ENCODE measurements around the gene MAN1C1.

The MAN1C1 gene

DNA sequence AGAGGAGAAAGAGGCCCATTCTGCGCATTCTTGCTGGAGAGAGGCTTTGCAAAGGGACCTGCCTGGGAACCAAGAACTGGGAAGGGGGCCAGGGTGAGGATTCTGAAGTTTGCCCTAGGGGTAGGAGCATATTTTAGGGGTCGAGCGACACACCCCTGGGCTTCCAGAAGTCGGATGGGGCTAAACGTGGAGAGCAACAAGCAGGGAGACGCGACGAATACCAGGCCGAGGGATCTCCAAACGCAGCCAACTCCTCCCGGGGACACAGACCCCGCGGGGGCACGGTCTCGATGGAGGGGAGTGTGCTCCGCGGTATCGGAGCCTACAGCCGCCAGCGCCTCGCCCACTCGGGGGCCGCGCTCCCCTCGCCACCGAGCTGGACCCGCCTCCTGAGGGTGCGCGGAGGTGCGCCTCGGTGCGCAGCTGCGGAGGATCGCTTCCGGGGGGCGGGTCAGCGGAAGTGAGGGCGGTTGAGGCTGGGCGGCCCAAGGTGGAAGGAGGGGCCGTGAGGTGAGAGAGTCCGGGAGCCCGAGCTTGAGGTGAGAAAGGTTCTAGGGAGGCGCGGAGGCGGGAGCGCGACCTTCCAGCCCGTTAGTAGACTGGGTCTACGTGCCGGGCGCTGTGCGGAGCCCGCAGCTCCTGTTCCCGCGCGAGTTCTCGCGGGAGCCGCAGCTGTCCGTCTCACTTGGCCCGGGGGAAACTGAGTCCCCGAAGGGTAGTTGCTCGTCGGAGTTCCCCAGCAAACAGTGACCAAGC lies 203.1 kb downstream of the MAN1C1 start, which contains the start of gene MTFR1L:
Gene MTFR1L (plus strand): TSS at position 464 of the 756 bp plus-strand sequence. CDS start 3,151 bp downstream, outside the sequence.
- peak; percentile 91 to 92 for ATAC-seq

DNA sequence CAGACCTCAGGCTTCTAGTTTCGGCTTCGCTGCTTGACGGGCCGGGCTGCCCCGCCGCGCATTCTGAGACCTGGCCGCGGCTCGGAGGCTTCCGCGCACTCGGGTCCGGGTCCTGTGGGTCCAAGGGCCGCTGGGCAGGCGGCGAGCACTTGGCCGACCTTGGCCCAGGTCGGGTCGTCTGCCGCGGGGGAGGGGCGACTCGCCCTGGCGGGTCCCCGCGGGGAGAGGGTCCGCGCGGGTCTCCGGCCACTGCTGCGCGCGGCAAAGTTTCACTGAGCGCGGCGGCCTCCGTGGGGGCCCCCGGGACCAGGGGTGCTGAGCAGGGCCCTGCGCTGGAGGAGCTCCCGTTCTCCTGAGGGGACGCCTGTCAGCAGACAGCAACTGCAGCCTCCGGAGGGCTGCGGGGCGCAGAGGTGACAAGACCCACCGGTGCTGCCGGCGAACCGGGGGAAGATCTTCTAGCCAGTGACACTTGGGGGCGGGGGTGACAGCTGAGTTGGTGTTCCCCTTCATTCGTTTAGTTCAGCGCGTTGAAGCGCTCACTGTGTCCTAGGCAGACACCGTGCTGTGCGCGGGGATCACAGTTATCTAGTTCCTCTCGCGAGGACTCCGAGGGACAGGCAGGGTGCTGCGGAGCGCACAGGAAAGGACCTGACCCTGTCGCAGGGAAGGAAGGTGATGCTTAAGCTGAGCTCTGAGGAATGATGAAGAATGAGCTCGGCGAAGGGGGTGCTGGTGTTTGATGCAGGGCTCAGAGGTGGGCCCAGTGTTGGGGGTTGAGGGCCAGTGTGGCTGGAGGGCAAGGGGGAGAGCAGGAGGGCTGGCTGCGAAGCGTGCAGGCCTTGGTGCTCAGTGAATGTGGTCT lies 203.9 kb downstream of the MAN1C1 start:
- ATAC-seq, result peak; percentile 59 to 66

DNA sequence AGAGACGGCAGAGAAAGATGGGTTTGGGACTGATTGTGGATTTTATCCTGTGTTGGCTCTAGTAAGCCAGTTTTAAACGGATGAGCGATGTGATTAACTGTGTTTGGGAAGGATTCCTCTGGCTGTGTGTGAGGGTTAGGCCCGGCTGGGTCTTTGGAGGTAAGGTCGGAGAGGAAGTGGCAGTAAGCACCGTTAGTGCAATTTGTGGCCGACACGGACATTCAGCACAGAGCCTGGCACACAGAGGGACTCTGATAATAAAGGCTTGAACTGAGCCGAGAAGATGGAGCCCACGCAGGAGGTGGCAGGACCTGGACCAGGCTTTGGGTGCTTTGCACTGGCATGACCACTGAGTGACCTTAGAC lies 204.5 kb downstream of the MAN1C1 start:
- no peak for ATAC-seq

DNA sequence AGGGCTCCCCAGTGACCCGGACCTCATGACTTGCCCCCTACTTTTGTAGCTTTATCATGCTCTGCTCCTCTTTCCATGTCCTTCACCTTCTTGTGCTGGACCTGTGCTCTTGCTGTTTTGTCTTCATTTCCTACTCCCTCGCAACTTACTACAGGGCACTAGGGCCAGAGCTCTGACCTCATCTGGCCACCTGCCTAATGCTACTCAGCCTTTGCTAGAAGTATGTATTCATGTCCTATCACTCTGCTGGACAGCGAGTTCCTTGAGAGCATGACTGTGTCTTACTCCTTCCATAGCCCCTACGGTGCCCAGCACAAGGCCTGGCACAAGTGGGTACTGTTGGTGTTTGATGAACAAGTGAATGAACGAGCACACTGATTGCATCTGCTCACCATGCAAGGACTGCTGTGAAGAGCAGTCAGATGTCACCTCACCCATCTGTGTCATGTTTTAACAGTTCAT lies 205.1 kb downstream of the MAN1C1 start:
- ATAC-seq, result no peak

DNA sequence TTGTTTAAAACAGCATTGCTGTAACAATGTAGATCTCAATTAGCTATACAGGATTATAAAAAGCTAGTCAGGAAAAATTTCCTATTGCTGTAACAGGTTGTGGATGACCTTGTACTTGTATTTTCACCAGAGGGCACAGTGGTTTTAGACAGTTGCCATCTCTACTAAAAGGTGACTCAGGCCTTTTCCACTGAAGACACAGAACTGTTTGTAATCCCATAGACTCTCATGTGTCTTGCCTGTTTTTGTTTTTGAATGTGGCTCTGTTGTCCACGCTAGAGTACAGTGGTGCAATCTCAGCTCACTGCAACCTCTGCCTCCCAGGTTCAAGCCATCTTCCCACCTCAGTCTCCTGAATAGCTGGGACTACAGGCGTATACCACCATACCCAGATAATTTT lies 209.0 kb downstream of the MAN1C1 start:
- ATAC-seq, result no peak

DNA sequence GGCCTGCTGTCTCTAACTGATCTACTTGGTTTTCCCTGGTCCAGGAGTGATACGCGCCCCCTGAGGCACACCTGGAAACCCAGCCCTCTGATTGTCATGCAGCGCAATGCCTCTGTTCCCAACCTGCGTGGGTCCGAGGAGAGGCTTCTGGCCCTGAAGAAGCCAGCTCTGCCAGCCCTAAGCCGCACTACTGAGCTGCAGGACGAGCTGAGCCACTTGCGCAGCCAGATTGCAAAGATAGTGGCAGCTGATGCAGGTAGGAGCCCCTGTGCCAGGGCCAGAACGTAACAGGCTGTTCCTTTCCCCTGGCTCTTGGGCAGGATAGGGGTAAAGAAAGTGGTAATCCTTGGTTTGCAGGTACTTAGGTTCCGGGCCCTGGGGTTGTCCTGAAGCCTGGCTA lies 210.0 kb downstream of the MAN1C1 start:
- no peak for ATAC-seq

DNA sequence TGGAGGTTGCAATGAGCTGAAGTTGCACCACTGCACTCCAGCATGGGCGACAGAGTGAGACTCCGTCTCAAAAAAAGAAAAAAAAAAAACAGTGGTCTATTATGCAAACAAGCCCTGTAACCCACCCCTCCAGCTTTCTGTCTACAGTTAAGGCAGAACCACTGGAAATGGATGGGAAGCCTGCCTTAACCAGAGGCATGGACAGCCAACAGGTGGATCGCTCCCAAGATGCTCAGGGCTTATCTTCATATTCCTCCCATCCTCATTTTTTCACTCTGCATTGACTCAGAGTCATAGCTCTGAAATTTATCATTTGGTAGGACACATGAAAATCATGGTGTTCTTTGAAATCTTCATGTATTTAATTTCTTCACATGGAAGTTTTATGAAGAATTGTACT lies 211.9 kb downstream of the MAN1C1 start:
- ATAC-seq, result no peak

DNA sequence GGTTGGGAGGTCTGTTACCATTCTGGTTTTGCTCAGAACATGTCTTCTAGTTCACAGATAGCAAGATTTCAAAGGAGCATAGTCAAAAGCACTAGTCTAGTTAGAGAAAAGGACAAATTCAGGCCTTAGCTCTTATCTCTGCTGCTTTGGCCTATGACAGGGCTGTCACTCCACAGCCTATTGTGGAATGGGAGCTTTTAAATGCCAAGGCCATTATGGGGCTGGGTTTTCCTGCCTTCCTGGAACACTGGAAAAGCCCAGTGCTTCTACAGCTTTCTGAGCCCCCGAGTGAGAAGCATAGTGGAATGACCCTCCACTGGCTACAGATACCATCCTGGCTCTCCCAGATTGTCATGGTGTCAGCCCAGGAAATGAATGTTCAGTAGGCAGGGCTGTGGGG lies 212.5 kb downstream of the MAN1C1 start:
- ATAC-seq, result no peak

DNA sequence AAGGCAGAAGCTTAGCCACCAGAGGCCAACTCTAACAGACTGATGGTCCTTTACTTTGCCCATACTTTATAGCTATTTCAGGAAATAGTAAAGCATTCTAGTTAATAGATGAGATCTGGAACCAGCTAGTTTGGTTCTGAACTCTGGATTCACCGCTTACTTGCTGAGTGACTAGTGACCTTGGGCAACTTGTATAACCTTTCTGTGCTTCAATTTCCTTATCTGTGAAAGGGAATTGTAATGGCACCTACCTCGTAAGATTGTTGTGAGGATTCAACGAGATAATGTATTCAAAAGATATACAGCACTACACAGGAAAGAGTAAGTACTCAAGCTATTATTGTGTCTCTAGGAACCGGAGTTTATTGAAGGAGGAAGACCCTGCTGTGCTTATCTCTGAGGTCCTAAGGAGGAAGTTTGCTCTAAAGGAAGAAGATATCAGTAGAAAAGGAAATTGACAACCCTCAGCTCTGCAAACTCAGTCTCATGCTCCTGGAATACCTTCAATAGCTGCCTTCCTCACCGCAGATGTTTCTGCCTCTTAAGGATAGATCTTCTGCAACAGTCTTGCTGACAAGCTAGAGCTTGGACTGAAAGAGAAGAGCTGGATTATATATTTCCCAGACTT lies 215.1 kb downstream of the MAN1C1 start:
- no peak for ATAC-seq

DNA sequence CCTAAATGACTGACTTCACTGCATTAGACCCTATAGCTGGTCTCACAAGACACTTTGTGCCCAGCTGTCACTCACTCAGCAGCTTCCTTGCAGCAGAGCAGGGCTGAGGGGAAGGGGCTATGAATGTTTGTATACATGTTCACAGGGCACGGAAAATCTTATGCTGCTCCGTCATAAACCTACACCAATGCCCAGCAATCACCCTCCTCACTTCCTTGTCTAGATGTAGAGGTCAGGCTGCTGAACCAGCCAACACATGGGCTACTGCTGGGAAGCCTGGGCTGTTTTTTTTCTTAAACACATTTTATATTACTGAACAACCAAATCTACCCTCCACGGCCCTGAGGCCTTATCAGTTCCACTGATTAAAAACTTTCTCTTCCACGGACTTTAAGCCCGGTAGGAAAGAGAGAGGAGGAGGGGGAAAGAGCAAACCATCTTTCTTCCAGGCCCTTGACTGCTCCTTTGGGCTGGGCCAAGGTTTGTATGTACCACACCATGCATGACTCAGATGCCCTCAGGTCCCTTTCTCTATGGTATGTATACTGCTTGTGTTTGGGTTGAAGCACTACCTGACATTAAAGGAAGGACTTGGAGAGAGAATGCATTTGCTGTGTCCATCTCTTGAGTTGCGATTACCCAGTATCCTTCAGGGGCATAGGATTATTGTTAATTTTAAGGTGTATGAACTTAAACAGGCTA lies 215.9 kb downstream of the MAN1C1 start:
- no peak for ATAC-seq

DNA sequence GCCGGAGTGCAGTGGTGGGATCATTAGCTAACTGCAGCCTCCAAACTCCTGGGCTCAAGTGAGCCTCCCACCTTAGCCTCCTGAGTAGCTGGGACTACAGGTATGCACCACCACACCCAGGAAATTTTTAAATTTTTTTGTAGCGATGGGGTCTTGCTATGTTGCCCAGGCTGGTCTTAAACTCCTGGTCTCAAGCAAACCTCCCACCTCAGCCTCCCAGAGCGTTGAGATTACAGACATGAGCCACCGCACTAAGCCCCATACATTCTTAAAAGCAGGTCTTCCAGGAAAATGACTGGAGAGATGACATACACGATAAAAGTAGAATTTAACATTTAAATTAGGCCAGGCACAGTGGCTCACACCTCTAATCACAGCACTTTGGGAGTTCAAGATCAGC lies 216.6 kb downstream of the MAN1C1 start:
- ATAC-seq, result no peak
